IPS-20b (cell line): ENCODE data around the gene PSMA7.

ENCODE experiments used
- H3K27ac ChIP-seq: one replicate; pipeline ENCODE4 v1.5.1; 2013; ENCODE audit warnings: low read length
- H3K27me3 ChIP-seq: 2 replicates; pipeline ENCODE4 v1.6.1; 2013; ENCODE audit warnings: mild to moderate bottlenecking, low read length, inconsistent platforms; ENCODE audit not compliant: insufficient read depth
- H3K36me3 ChIP-seq: 2 replicates; pipeline ENCODE4 v1.6.1; 2013; ENCODE audit warnings: low read depth, mild to moderate bottlenecking, inconsistent platforms, low read length, moderate library complexity; ENCODE audit not compliant: insufficient read depth
- H3K4me1 ChIP-seq: 2 replicates; pipeline ENCODE4 v1.6.1; 2013; ENCODE audit warnings: mild to moderate bottlenecking, control low read depth, inconsistent platforms, low read length, moderate library complexity; ENCODE audit not compliant: insufficient read depth
- H3K4me3 ChIP-seq: 2 replicates; pipeline ENCODE4 v1.5.1; 2013; ENCODE audit warnings: mild to moderate bottlenecking, low read length, inconsistent platforms
- H3K9ac ChIP-seq: 2 replicates; pipeline ENCODE4 v1.6.1; 2013; ENCODE audit warnings: low read depth, mild to moderate bottlenecking, inconsistent platforms, low read length, moderate library complexity
- H3K9me3 ChIP-seq: 2 replicates; pipeline ENCODE4 v1.6.1; 2013; ENCODE audit warnings: mild to moderate bottlenecking, low read depth, low read length, inconsistent platforms; ENCODE audit not compliant: insufficient read depth

PSMA7 gene

DNA sequence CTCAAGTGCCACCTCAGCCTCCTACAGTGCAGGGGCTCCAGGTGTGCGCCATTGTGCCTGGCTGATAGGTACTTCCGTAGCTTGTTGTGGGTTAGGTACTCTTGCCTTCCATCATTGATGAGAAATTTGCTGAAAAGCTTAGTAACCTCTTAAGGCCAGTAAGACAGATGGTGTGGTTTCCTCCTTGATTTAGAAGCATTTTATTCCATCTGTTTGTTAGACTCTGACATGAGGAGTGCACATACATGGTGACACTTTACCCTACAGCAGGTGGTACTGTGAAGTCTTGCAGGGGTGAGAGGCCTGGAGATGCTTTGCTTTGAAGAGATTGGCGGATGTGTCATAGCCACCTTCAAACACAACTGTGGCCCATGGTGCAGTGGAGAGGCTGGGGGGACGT lies 24.9 kb upstream of the PSMA7 start:
- H3K9ac ChIP-seq = no peak overlapping the region
- no peaks in the 10 kb centered on the region for H3K27me3 ChIP-seq
- no peak overlapping the region for H3K27ac ChIP-seq
- H3K4me3 ChIP-seq = no peak overlapping the region
- peaks cover 63% of the 10 kb centered on the region for H3K36me3 ChIP-seq
- no peaks in the 10 kb centered on the region for H3K4me1 ChIP-seq
- H3K9me3 ChIP-seq = no peaks in the 10 kb centered on the region

DNA sequence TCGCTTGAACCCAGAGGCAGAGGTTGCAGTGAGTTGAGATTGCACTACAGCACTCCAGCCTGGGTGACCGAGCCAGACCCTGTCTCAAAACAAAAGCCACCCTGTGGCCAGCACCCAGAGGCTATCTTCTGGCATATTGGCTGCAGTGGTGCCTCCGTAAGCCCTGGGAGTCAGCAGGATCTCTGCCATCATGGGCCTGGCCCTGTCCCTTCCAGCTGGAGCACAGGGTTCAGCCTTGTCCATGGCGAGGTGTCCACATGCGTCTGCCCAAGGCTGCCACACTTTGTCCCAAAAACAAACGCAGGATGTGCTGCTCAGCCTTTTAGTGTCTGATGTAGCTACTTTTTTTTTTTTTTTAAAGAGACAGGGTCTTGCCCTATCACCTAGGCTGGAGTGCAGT lies 24.3 kb upstream of the PSMA7 start:
- H3K36me3 ChIP-seq = peaks cover 66% of the 10 kb centered on the region

DNA sequence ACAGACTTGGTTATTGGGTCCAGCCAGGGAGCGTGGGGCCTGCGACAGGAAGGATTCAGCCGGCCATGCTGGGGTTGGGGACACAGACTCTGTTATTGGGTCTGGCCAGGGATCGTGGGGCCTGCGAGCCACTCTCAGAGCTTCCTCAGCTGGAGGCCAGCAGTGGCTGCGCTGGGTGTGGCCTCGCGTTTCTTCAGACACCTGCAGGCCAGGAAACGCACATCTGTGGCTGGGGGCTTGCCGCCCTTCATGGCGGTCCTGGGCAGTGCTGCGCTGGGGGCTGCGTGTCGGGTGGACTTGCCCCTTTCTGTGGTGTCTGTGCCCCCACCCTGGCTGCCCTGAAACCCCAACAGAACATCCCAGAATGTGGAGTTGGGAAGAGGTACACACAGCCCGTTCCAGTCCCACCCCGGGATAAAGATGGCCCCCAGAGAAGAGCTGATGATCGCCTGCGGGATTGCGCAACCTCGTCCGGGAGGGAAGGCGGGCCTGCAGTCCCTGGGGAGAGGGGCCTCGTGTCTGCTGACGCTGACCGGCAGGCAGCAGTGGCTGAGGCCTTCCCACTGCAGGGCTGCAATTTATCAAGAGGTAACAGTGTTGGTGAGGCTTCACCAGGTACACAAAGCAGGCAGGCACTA lies 22.7 kb upstream of the PSMA7 start:
- H3K4me3 ChIP-seq = no peak overlapping the region
- no peaks in the 10 kb centered on the region for H3K4me1 ChIP-seq
- H3K27ac ChIP-seq = no peak overlapping the region
- no peaks in the 10 kb centered on the region for H3K9me3 ChIP-seq
- peaks cover 78% of the 10 kb centered on the region for H3K36me3 ChIP-seq
- no peak overlapping the region for H3K9ac ChIP-seq
- H3K27me3 ChIP-seq = no peaks in the 10 kb centered on the region

More for the DNA sequence above, 24.3 kb upstream of the PSMA7 start:
- Histone ChIP-seq H3K9me3 (no peaks in the 10 kb centered on the region), H3K4me3 (no peak overlapping the region), H3K27ac (no peak overlapping the region), H3K4me1 (no peaks in the 10 kb centered on the region), H3K27me3 (no peaks in the 10 kb centered on the region), H3K9ac (no peak overlapping the region)

GRCh38 chr20:62164879-62165761 lies 21.9 kb upstream of the PSMA7 start:
- Histone ChIP-seq H3K4me3 (no peak overlapping the region), H3K9ac (no peak overlapping the region), H3K27ac (no peak overlapping the region), H3K27me3 (no peaks in the 10 kb centered on the region), H3K36me3 (peaks cover 83% of the 10 kb centered on the region), H3K9me3 (no peaks in the 10 kb centered on the region), H3K4me1 (no peaks in the 10 kb centered on the region)

DNA sequence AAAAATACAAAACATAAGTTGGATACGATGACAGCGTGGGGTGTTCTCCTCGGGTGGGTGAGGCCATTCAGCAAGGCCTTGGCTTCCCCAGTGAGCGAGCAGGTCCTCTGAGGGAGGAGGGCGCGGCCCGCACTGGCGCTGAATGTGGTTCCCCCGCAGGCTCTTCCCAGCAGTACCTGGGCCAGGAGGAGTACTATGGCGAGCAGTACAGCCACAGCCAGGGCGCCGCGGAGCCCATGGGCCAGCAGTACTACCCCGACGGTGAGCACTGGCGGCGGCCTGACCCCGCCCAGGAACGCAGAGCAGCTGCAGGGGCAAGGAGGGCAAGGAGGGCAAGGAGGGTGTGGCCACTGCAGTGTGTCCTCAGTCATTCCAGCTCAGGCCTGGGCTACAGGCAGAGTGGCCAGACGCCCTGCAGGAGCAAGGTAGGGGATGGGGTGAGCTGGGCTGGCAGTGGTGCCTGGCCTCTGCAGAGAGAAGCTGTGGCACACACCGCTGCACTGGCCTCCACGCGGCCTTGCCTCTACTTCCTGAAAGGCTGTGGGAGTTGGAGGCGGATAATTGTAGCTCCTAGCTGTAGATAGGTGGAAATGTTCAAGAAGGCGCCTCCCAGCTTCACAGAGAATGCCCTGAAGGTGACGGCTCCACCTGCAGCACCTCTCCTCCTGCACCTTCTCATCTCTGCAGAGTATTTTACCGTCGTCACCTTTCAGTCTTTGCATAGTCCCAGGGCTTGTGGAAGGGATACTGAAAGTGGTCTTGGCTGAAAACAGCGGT lies 21.0 kb upstream of the PSMA7 start:
- Histone ChIP-seq H3K4me3 (no peak overlapping the region), H3K9me3 (no peaks in the 10 kb centered on the region), H3K9ac (no peak overlapping the region), H3K27ac (no peak overlapping the region), H3K4me1 (no peaks in the 10 kb centered on the region), H3K27me3 (no peaks in the 10 kb centered on the region), H3K36me3 (peaks cover 88% of the 10 kb centered on the region)

- Histone ChIP-seq H3K4me1 (no peaks in the 10 kb centered on the region), H3K36me3 (peaks cover 82% of the 10 kb centered on the region), H3K4me3 (no peak overlapping the region), H3K27me3 (no peaks in the 10 kb centered on the region), H3K9me3 (no peaks in the 10 kb centered on the region), H3K9ac (no peak overlapping the region), H3K27ac (no peak overlapping the region)
These were observed 20.3 kb upstream of the PSMA7 start for GRCh38 chr20:62163485-62163865.

- Histone ChIP-seq H3K4me1 (no peaks in the 10 kb centered on the region), H3K36me3 (peaks cover 76% of the 10 kb centered on the region), H3K27me3 (no peaks in the 10 kb centered on the region), H3K9me3 (no peaks in the 10 kb centered on the region), H3K9ac (no peak overlapping the region), H3K27ac (no peak overlapping the region), H3K4me3 (no peak overlapping the region)
These were observed 19.7 kb upstream of the PSMA7 start for GRCh38 chr20:62162765-62163484.

GRCh38 chr20:62161347-62161746 lies 18.2 kb upstream of the PSMA7 start:
- peaks cover 4% of the 10 kb centered on the region; the same call in 1 of the 2 replicates for H3K4me1 ChIP-seq
- H3K9me3 ChIP-seq = no peaks in the 10 kb centered on the region
- H3K36me3 ChIP-seq = peaks cover 68% of the 10 kb centered on the region
- H3K4me3 ChIP-seq = no peak overlapping the region
- H3K27me3 ChIP-seq = no peaks in the 10 kb centered on the region
- H3K27ac ChIP-seq = no peak overlapping the region
- no peak overlapping the region for H3K9ac ChIP-seq

DNA sequence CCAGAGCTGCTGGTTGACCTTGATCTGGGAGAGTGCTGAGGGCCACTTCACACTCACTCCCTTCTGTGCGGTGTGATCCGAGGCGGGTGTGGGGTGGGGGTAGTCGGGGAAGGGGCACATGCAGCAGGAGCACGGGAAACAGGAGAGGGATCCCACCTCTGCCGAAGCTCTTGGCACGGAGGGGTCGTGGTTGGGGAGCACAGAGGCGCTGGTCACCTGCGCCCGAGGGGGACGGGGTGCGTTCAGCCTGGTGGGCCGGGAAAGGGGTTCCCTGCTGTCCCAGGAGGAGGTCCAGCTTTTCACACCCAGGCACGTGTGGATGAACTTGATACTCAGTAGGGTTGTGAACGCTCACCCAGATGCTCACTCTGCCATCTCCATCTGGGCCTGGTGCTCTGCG lies 17.7 kb upstream of the PSMA7 start:
- Histone ChIP-seq H3K27me3 (no peaks in the 10 kb centered on the region), H3K9ac (no peak overlapping the region), H3K27ac (no peak overlapping the region), H3K4me3 (no peak overlapping the region), H3K9me3 (no peaks in the 10 kb centered on the region), H3K4me1 (peaks cover 6% of the 10 kb centered on the region; the same call in 1 of the 2 replicates), H3K36me3 (peaks cover 64% of the 10 kb centered on the region)

DNA sequence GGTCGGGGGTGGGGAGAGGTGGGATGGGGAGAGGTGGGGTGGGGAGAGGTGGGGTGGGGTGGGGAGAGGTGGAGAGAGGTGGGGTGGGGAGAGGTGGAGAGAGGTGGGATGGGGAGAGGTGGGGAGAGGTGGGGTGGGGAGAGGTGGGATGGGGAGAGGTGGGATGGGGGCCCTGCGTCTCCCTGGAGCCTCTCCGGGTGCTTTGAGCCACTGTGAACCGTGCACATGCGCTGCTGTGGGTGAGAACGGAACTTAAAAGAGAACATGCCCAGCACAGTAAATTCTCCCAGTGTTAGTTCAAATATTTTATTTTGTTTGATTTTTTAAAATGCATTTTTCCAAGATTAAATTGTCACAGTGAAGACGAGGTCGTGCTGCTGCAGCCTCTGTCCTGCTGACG lies 17.1 kb upstream of the PSMA7 start:
- Histone ChIP-seq H3K4me1 (peaks cover 9% of the 10 kb centered on the region), H3K27me3 (no peaks in the 10 kb centered on the region), H3K27ac (no peak overlapping the region), H3K36me3 (peaks cover 58% of the 10 kb centered on the region), H3K9me3 (no peaks in the 10 kb centered on the region), H3K4me3 (no peak overlapping the region), H3K9ac (no peak overlapping the region)

- H3K27me3 ChIP-seq = no peaks in the 10 kb centered on the region
- H3K4me1 ChIP-seq = peaks cover 13% of the 10 kb centered on the region
- no peak overlapping the region for H3K9ac ChIP-seq
- H3K27ac ChIP-seq = no peak overlapping the region
- no peaks in the 10 kb centered on the region for H3K9me3 ChIP-seq
- peaks cover 53% of the 10 kb centered on the region for H3K36me3 ChIP-seq
- H3K4me3 ChIP-seq = no peak overlapping the region
These were observed 16.6 kb upstream of the PSMA7 start for GRCh38 chr20:62159839-62160238.
